Measurements from ENCODE around the gene ZNF536.

ZNF536 gene

GRCh38 chr19:30504272-30504671 is 132.1 kb downstream of the ZNF536 start:
- Histone ChIP-seq H3K9me3 (replicated peaks; ENCODE audit: insufficient read depth, low read length) (no peaks in the 10 kb centered on the region), H3K79me2 (ENCODE audit: low read length) (no peaks in the 10 kb centered on the region), H3K36me3 (replicated peaks; ENCODE audit: insufficient read depth, low read length) (no peaks in the 10 kb centered on the region), H3K4me3 (ENCODE audit: low read length) (no peak overlapping the region), H3K27ac (ENCODE audit: low read length) (no peak overlapping the region), H3K4me1 (ENCODE audit: low read length) (no peaks in the 10 kb centered on the region), H3K4me2 (ENCODE audit: low read depth, low read length) (no peak overlapping the region), H2AFZ (ENCODE audit: low read length) (no peak overlapping the region), H3K9me2 (replicated peaks; ENCODE audit: insufficient read depth, low read length) (no peaks in the 10 kb centered on the region), H3K27me3 (replicated peaks; ENCODE audit: insufficient read depth, low read length) (peaks cover 30% of the 10 kb centered on the region), H3K9ac (ENCODE audit: low read length) (no peak overlapping the region), H4K20me1 (ENCODE audit: insufficient read depth, low read length) (no peaks in the 10 kb centered on the region), H3F3A (ENCODE audit: insufficient read depth, low read length) (no peaks in the 10 kb centered on the region)
- TF ChIP-seq CTCF (IDR thresholded peaks at IDR 0.05; ENCODE audit: low read length), result no peak
- no peak for TF ChIP-seq EZH2 (optimal IDR thresholded peaks at IDR 0.05; ENCODE audit: low read depth, low read length)
- TF ChIP-seq EZH2phosphoT487 (IDR thresholded peaks at IDR 0.05; ENCODE audit: low read length), result no peak
- no peak for DNase-seq

DNA sequence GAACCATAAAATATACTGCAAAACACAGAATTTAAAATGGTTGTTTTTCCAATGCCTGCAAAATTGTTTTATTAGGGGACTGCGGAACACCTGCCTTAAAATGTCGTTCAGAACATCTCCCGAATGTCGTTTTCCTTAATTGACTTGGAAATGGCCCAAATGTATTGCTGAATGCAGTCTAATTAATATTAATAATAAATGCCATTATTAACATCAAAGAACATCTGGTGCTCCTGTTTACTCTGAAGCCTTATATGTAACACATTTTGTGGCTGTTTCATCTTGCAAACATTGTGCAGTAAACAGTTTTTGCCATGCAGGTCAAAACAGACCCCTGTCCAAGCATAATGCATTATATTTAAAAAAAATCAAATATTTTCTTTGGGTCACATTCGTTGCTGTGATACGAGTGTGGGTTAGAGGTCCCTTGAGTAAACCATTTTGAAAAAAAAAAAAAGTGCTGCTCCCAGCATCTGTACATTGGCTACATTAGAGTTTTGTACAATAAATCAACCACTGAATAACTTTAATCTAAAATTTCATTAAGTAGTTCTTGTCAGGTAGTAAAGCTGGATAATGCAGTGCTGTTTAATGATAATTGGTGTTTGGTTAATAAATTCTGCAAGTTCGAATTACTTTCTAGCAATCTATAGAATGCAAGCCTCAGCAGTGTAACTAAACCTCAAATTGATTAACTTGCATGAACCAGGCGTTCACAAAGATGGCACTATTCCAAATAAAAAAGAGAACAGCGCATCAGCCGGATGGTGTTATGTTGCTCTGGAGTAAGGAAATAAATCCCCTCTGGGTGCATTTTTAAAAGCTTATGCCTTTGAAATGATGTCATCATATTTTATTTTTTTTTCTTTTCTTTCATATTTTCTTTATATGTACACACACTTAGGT is 140.2 kb downstream of the ZNF536 start:
- no peaks in the 10 kb centered on the region for H3K79me2 ChIP-seq (ENCODE audit: low read length)
- no peaks in the 10 kb centered on the region for H3K4me1 ChIP-seq (ENCODE audit: low read length)
- peaks cover 67% of the 10 kb centered on the region for H3K27me3 ChIP-seq (replicated peaks; ENCODE audit: insufficient read depth, low read length)
- H3K9ac ChIP-seq (ENCODE audit: low read length), result no peak overlapping the region
- H3F3A ChIP-seq (ENCODE audit: insufficient read depth, low read length), result no peaks in the 10 kb centered on the region
- H3K4me2 ChIP-seq (ENCODE audit: low read depth, low read length), result no peak overlapping the region
- H3K9me3 ChIP-seq (replicated peaks; ENCODE audit: insufficient read depth, low read length), result no peaks in the 10 kb centered on the region
- no peaks in the 10 kb centered on the region for H4K20me1 ChIP-seq (ENCODE audit: insufficient read depth, low read length)
- no peak for TF ChIP-seq EZH2 (optimal IDR thresholded peaks at IDR 0.05; ENCODE audit: low read depth, low read length)
- TF ChIP-seq CTCF (IDR thresholded peaks at IDR 0.05; ENCODE audit: low read length), result no peak
- TF ChIP-seq EZH2phosphoT487 (IDR thresholded peaks at IDR 0.05; ENCODE audit: low read length), result no peak
- no peak overlapping the region for H3K4me3 ChIP-seq (ENCODE audit: low read length)
- no peak overlapping the region for H3K27ac ChIP-seq (ENCODE audit: low read length)
- DNase-seq, result no peak
- no peaks in the 10 kb centered on the region for H3K36me3 ChIP-seq (replicated peaks; ENCODE audit: insufficient read depth, low read length)
- no peaks in the 10 kb centered on the region for H3K9me2 ChIP-seq (replicated peaks; ENCODE audit: insufficient read depth, low read length)
- H2AFZ ChIP-seq (ENCODE audit: low read length), result no peak overlapping the region

DNA sequence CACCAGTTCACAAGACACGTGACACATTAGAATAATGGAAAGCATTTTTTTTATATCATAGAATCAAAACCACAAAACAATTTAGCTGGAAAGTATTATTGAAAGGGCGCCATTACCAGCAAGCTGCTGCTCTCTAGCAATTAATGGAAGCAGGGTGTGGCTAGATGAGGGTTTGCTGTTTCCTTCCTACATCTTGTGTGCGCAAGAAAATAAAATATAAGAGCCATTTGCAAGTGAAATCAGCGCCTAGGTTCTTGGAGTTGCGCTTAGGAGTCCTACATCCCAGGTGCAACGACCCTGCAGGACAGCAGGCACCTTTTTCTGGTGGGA is 140.9 kb downstream of the ZNF536 start:
- H3K4me2 ChIP-seq (ENCODE audit: low read depth, low read length), result no peak overlapping the region
- no peak for TF ChIP-seq EZH2 (optimal IDR thresholded peaks at IDR 0.05; ENCODE audit: low read depth, low read length)
- TF ChIP-seq EZH2phosphoT487 (IDR thresholded peaks at IDR 0.05; ENCODE audit: low read length), result no peak
- TF ChIP-seq CTCF (IDR thresholded peaks at IDR 0.05; ENCODE audit: low read length), result no peak
- no peak for DNase-seq
- no peaks in the 10 kb centered on the region for H3F3A ChIP-seq (ENCODE audit: insufficient read depth, low read length)
- H3K27ac ChIP-seq (ENCODE audit: low read length), result no peak overlapping the region
- no peak overlapping the region for H3K4me3 ChIP-seq (ENCODE audit: low read length)
- H2AFZ ChIP-seq (ENCODE audit: low read length), result no peak overlapping the region
- H3K79me2 ChIP-seq (ENCODE audit: low read length), result no peaks in the 10 kb centered on the region
- no peak overlapping the region for H3K9ac ChIP-seq (ENCODE audit: low read length)
- H3K27me3 ChIP-seq (replicated peaks; ENCODE audit: insufficient read depth, low read length), result peaks cover 67% of the 10 kb centered on the region
- no peaks in the 10 kb centered on the region for H4K20me1 ChIP-seq (ENCODE audit: insufficient read depth, low read length)
- no peaks in the 10 kb centered on the region for H3K36me3 ChIP-seq (replicated peaks; ENCODE audit: insufficient read depth, low read length)
- no peaks in the 10 kb centered on the region for H3K4me1 ChIP-seq (ENCODE audit: low read length)
- H3K9me2 ChIP-seq (replicated peaks; ENCODE audit: insufficient read depth, low read length), result no peaks in the 10 kb centered on the region
- H3K9me3 ChIP-seq (replicated peaks; ENCODE audit: insufficient read depth, low read length), result no peaks in the 10 kb centered on the region
